H54 (cell line): ENCODE results near the gene PARN.

Experiments used
- DNase-seq: peaks from one replicate; pipeline ENCODE4 v3.0.0; 2011; ENCODE audit warnings: low spot score, mixed read lengths; ENCODE audit not compliant: insufficient read length
- FAIRE-seq: peaks from 3 replicates; lab custom pipeline; 2011; peaks lifted over from hg19 to GRCh38; lab: Jason Lieb, UNC
- POLR2A ChIP-seq: IDR thresholded peaks from 2 replicates; pipeline ENCODE4 v1.6.1; 2011; ENCODE audit warnings: low read depth, mild to moderate bottlenecking, low read length

Gene PARN

GRCh38 chr16:14511800-14512135 is 118.3 kb downstream of the PARN start:
- no peak for DNase-seq
- no peak for FAIRE-seq
- TF ChIP-seq POLR2A, result no peak

GRCh38 chr16:14510939-14511799 is 118.9 kb downstream of the PARN start:
- DNase-seq (peak; percentile 26), FAIRE-seq (peak; percentile 83)
- TF ChIP-seq POLR2A, result no peak

GRCh38 chr16:14510581-14510938 is 119.5 kb downstream of the PARN start:
- no peak for TF ChIP-seq POLR2A

GRCh38 chr16:14509675-14510132 is 120.4 kb downstream of the PARN start:
- FAIRE-seq (no peak), DNase-seq (no peak)
- TF ChIP-seq POLR2A, result no peak

More at GRCh38 chr16:14510581-14510938, 119.5 kb downstream of the PARN start:
- DNase-seq, result no peak
- no peak for FAIRE-seq

- DNase-seq (no peak), FAIRE-seq (peak; percentile 64)
- no peak for TF ChIP-seq POLR2A
Measured at GRCh38 chr16:14509055-14509454, 121.0 kb downstream of the PARN start.

- FAIRE-seq (peak; percentile 20), DNase-seq (no peak)
- TF ChIP-seq POLR2A, result no peak
Measured at GRCh38 chr16:14505846-14506245, 124.2 kb downstream of the PARN start.

GRCh38 chr16:14502932-14503741 is 126.9 kb downstream of the PARN start:
- DNase-seq, result no peak
- no peak for TF ChIP-seq POLR2A

GRCh38 chr16:14502256-14502875 is 127.7 kb downstream of the PARN start:
- FAIRE-seq, result no peak
- TF ChIP-seq POLR2A, result no peak
- no peak for DNase-seq

More at GRCh38 chr16:14502932-14503741, 126.9 kb downstream of the PARN start:
- peak; percentile 82 for FAIRE-seq

- no peak for TF ChIP-seq POLR2A
- peak; percentile 96 for FAIRE-seq
- DNase-seq, result peak; percentile 50
Measured at GRCh38 chr16:14501331-14502255, 128.5 kb downstream of the PARN start.

- TF ChIP-seq POLR2A, result no peak
- FAIRE-seq (no peak), DNase-seq (no peak)
Measured at GRCh38 chr16:14500791-14501190, 129.3 kb downstream of the PARN start.

GRCh38 chr16:14499110-14499509 is 130.9 kb downstream of the PARN start:
- no peak for FAIRE-seq
- TF ChIP-seq POLR2A, result no peak
- no peak for DNase-seq

GRCh38 chr16:14497245-14498082 is 132.6 kb downstream of the PARN start:
- no peak for TF ChIP-seq POLR2A
- FAIRE-seq, result no peak
- DNase-seq, result no peak
